ENCODE results near the gene AFMID. TPM values are rescaled to one million over a fixed set of nuclear protein-coding genes. Genes with fewer than 3 reads are reported as not detected.

AFMID gene
- total RNA-seq, 1 donor from 2014 or later: 32.3 TPM

DNA sequence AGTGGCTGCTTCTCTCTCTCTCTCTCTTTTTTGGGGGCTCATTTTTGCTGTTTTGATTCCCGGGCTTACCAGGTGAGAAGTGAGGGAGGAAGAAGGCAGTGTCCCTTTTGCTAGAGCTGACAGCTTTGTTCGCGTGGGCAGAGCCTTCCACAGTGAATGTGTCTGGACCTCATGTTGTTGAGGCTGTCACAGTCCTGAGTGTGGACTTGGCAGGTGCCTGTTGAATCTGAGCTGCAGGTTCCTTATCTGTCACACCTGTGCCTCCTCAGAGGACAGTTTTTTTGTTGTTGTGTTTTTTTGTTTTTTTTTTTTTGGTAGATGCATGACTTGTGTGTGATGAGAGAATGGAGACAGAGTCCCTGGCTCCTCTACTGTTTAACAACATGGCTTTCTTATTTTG is 36.6 kb downstream of the AFMID start:
- H3K4me1 Mint-ChIP-seq: no peaks in the 10 kb centered on the region
- TF ChIP-seq, protein P1, sequence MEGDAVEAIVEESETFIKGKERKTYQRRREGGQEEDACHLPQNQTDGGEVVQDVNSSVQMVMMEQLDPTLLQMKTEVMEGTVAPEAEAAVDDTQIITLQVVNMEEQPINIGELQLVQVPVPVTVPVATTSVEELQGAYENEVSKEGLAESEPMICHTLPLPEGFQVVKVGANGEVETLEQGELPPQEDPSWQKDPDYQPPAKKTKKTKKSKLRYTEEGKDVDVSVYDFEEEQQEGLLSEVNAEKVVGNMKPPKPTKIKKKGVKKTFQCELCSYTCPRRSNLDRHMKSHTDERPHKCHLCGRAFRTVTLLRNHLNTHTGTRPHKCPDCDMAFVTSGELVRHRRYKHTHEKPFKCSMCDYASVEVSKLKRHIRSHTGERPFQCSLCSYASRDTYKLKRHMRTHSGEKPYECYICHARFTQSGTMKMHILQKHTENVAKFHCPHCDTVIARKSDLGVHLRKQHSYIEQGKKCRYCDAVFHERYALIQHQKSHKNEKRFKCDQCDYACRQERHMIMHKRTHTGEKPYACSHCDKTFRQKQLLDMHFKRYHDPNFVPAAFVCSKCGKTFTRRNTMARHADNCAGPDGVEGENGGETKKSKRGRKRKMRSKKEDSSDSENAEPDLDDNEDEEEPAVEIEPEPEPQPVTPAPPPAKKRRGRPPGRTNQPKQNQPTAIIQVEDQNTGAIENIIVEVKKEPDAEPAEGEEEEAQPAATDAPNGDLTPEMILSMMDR (IDR thresholded peaks at IDR 0.05; ENCODE audit: unreplicated experiment): no peak
- no peak for DNase-seq (ENCODE audit: low spot score in 2 of 2, unreplicated experiment in 2 of 2)
- peak overlapping the region; percentile 61 for H3K27ac Mint-ChIP-seq
- peaks cover 15% of the 10 kb centered on the region for H3K36me3 Mint-ChIP-seq
- H3K27me3 Mint-ChIP-seq (ENCODE audit: low read depth): no peaks in the 10 kb centered on the region
- no peaks in the 10 kb centered on the region for H3K9me3 Mint-ChIP-seq
- H3K4me3 Mint-ChIP-seq: no peak overlapping the region

DNA sequence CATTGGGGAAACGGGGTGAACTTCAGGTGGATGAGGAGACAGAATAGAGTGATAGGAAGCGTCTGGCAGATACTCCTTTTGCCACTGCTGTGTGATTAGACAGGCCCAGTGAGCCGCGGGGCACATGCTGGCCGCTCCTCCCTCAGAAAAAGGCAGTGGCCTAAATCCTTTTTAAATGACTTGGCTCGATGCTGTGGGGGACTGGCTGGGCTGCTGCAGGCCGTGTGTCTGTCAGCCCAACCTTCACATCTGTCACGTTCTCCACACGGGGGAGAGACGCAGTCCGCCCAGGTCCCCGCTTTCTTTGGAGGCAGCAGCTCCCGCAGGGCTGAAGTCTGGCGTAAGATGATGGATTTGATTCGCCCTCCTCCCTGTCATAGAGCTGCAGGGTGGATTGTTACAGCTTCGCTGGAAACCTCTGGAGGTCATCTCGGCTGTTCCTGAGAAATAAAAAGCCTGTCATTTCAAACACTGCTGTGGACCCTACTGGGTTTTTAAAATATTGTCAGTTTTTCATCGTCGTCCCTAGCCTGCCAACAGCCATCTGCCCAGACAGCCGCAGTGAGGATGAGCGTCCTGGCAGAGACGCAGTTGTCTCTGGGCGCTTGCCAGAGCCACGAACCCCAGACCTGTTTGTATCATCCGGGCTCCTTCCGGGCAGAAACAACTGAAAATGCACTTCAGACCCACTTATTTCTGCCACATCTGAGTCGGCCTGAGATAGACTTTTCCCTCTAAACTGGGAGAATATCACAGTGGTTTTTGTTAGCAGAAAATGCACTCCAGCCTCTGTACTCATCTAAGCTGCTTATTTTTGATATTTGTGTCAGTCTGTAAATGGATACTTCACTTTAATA is 37.3 kb downstream of the AFMID start:
- peaks cover 13% of the 10 kb centered on the region for H3K36me3 Mint-ChIP-seq
- peak overlapping the region; percentile 61 for H3K27ac Mint-ChIP-seq
- no peak overlapping the region for H3K4me3 Mint-ChIP-seq
- no peaks in the 10 kb centered on the region for H3K9me3 Mint-ChIP-seq
- TF ChIP-seq, protein P1 (IDR thresholded peaks at IDR 0.05; ENCODE audit: unreplicated experiment): no peak
- no peaks in the 10 kb centered on the region for H3K4me1 Mint-ChIP-seq
- no peak for DNase-seq (ENCODE audit: low spot score in 2 of 2, unreplicated experiment in 2 of 2)
- peaks cover 5% of the 10 kb centered on the region for H3K27me3 Mint-ChIP-seq (ENCODE audit: low read depth)

DNA sequence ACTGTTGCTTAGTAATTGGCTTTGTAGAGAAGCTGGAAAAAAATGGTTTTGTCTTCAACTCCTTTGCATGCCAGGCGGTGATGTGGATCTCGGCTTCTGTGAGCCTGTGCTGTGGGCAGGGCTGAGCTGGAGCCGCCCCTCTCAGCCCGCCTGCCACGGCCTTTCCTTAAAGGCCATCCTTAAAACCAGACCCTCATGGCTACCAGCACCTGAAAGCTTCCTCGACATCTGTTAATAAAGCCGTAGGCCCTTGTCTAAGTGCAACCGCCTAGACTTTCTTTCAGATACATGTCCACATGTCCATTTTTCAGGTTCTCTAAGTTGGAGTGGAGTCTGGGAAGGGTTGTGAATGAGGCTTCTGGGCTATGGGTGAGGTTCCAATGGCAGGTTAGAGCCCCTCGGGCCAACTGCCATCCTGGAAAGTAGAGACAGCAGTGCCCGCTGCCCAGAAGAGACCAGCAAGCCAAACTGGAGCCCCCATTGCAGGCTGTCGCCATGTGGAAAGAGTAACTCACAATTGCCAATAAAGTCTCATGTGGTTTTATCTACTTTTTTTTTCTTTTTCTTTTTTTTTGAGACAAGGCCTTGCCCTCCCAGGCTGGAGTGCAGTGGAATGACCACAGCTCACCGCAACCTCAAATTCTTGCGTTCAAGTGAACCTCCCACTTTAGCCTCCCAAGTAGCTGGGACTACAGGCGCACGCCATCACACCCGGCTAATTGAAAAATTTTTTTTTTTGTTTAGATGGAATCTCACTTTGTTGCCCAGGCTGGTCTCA is 38.1 kb downstream of the AFMID start:
- peaks cover 8% of the 10 kb centered on the region for H3K36me3 Mint-ChIP-seq
- H3K27me3 Mint-ChIP-seq (ENCODE audit: low read depth): peaks cover 12% of the 10 kb centered on the region
- no peaks in the 10 kb centered on the region for H3K4me1 Mint-ChIP-seq
- no peaks in the 10 kb centered on the region for H3K9me3 Mint-ChIP-seq
- no peak overlapping the region for H3K27ac Mint-ChIP-seq
- TF ChIP-seq, protein P1 (IDR thresholded peaks at IDR 0.05; ENCODE audit: unreplicated experiment): no peak
- DNase-seq (ENCODE audit: low spot score in 2 of 2, unreplicated experiment in 2 of 2): no peak
- H3K4me3 Mint-ChIP-seq: no peak overlapping the region

DNA sequence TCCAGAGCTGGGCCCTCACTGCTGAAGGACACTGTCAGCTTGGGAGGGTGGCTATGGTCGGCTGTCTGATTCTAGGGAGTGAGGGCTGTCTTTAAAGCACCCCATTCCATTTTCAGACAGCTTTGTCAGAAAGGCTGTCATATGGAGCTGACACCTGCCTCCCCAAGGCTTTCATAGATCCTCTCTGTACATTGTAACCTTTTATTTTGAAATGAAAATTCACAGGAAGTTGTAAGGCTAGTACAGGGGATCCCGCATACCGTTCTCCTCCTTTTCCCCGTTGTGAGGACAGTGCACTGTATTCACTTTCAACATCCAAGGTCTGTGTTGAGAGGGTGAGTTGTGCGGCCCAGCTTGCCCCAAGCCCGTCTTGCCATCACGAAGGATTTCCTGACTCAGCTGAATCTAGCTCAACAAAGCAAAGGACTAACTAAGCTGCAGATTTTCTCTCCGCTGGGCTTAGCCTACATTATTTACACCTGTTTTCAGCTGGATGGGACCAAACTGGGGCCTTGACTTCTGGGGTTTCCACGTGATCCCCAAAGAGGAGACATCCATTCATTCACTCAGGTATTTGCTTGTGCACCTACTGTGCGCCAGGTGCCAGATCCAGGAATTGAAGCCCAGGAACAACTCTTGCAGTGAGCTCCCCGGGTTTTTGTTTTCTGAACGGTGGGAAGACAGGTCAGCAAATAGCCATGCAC is 39.0 kb downstream of the AFMID start:
- TF ChIP-seq, protein P1 (IDR thresholded peaks at IDR 0.05; ENCODE audit: unreplicated experiment): no peak
- no peak for DNase-seq (ENCODE audit: low spot score in 2 of 2, unreplicated experiment in 2 of 2)
- no peak overlapping the region for H3K27ac Mint-ChIP-seq
- H3K4me1 Mint-ChIP-seq: peaks cover 4% of the 10 kb centered on the region
- peaks cover 21% of the 10 kb centered on the region for H3K27me3 Mint-ChIP-seq (ENCODE audit: low read depth)
- H3K4me3 Mint-ChIP-seq: no peak overlapping the region
- H3K9me3 Mint-ChIP-seq: no peaks in the 10 kb centered on the region
- H3K36me3 Mint-ChIP-seq: peaks cover 6% of the 10 kb centered on the region

DNA sequence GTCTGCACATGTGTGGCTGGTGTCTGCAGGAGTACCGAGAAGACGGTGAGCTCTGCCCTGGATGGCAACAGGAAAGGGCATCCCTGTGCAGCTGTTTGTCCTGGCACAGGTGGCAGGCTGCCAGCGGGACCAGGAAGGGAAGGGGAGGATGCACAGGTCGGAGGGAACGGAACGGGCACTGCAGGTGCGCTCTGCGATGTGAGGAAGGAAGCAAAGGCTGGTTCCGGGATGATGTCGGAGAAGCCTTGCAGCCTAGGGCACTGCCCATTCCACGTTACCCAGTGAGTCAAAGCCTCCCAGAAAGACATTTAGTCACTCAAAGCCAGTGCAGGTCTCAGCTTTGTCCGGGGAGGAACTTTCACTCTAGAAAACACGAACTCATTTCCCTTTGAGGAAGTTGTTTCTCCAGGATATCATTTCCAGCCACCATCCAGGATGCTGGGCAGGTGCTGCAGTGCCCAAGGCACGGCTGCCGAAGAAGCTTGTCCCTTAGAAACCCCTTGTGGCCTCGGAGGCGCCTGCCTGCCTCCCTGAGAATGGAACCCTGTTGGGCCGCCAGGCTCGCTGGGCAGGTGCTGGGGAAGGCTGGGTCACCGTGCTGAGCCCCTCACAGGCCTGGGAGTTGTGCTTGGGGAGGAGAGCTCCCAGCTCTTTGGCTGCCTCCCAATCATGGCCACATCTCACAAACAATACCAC is 39.7 kb downstream of the AFMID start:
- Mint-ChIP-seq H3K36me3 (peaks cover 6% of the 10 kb centered on the region), H3K27me3 (ENCODE audit: low read depth) (peaks cover 27% of the 10 kb centered on the region), H3K4me1 (peaks cover 4% of the 10 kb centered on the region), H3K9me3 (no peaks in the 10 kb centered on the region), H3K27ac (no peak overlapping the region), H3K4me3 (no peak overlapping the region)
- no peak for DNase-seq (ENCODE audit: low spot score in 2 of 2, unreplicated experiment in 2 of 2)
- TF ChIP-seq, protein P1 (IDR thresholded peaks at IDR 0.05; ENCODE audit: unreplicated experiment): no peak
